ENCODE data around the gene ANKZF1. TPM values are rescaled to one million over a fixed set of nuclear protein-coding genes. Genes with fewer than 3 reads are reported as not detected.

Gene ANKZF1
- total and polyA plus RNA-seq, 2 experiments from 2014 or later = 27.8 to 31.5 TPM

- Histone ChIP-seq H3K79me2 (ENCODE audit: insufficient read depth) (0 out of 2 replicates have a peak, but pooled peaks cover 3% of the 10 kb centered on the region), H3K9me2 (ENCODE audit: insufficient read depth) (no peaks in the 10 kb centered on the region), H3K4me1 (ENCODE audit: insufficient read depth) (peaks cover 11% of the 10 kb centered on the region; the same call in 1 of the 2 replicates), H3K36me3 (ENCODE audit: low read depth) (no peaks in the 10 kb centered on the region), H3K27ac (no peak overlapping the region), H2AFZ (no peak overlapping the region), H3F3A (ENCODE audit: insufficient read depth) (peaks cover 17% of the 10 kb centered on the region), H4K20me1 (ENCODE audit: insufficient read depth) (no peaks in the 10 kb centered on the region), H3K4me2 (ENCODE audit: unreplicated experiment) (no peak overlapping the region), H3K4me3 (no peak overlapping the region), H3K27me3 (replicated peaks; ENCODE audit: insufficient read depth) (no peaks in the 10 kb centered on the region), H3K9me3 (ENCODE audit: low read depth) (no peaks in the 10 kb centered on the region), H3K9ac (no peak overlapping the region)
- TF ChIP-seq EZH2phosphoT487 (IDR thresholded peaks at IDR 0.05; ENCODE audit: insufficient read depth, low read depth) (no peak), EZH2 (IDR thresholded peaks at IDR 0.05; ENCODE audit: insufficient read depth, poor library complexity, severe bottlenecking) (no peak)
- WGBS, 2 experiments (ENCODE audit: low coverage in 1 of 2, low lambda C conversion rate in 2 of 2, missing lambda C conversion rate in 2 of 2) = 70 to 73% methylated on average over 7 of the region's 7 CpGs
- no peak for DNase-seq
- in situ Hi-C loops (cut with MboI) = no loop called here
These were observed 25.0 kb upstream of the ANKZF1 start for GRCh38 chr2:219204425-219205164.

GRCh38 chr2:219205165-219205538 lies 24.5 kb upstream of the ANKZF1 start:
- Histone ChIP-seq H3K4me2 (ENCODE audit: unreplicated experiment) (no peak overlapping the region), H3K27ac (no peak overlapping the region), H3K9ac (no peak overlapping the region), H3K9me3 (ENCODE audit: low read depth) (no peaks in the 10 kb centered on the region), H3K36me3 (ENCODE audit: low read depth) (no peaks in the 10 kb centered on the region), H2AFZ (no peak overlapping the region), H4K20me1 (ENCODE audit: insufficient read depth) (no peaks in the 10 kb centered on the region), H3F3A (ENCODE audit: insufficient read depth) (peaks cover 17% of the 10 kb centered on the region), H3K4me1 (ENCODE audit: insufficient read depth) (peaks cover 11% of the 10 kb centered on the region; the same call in 1 of the 2 replicates), H3K9me2 (ENCODE audit: insufficient read depth) (no peaks in the 10 kb centered on the region), H3K79me2 (ENCODE audit: insufficient read depth) (0 out of 2 replicates have a peak, but pooled peaks cover 3% of the 10 kb centered on the region), H3K4me3 (no peak overlapping the region), H3K27me3 (replicated peaks; ENCODE audit: insufficient read depth) (no peaks in the 10 kb centered on the region)
- no peak for TF ChIP-seq EZH2 (IDR thresholded peaks at IDR 0.05; ENCODE audit: insufficient read depth, poor library complexity, severe bottlenecking)
- TF ChIP-seq EZH2phosphoT487 (IDR thresholded peaks at IDR 0.05; ENCODE audit: insufficient read depth, low read depth) = no peak
- no peak for DNase-seq
- 78 to 79% methylated on average over 5 of the region's 5 CpGs for WGBS, 2 experiments (ENCODE audit: low coverage in 1 of 2, low lambda C conversion rate in 2 of 2, missing lambda C conversion rate in 2 of 2)
- in situ Hi-C loops (cut with MboI) = no loop called here

- Histone ChIP-seq H2AFZ (peak overlapping the region; percentile 88), H3K9ac (peak overlapping the region; percentile 77), H3K4me1 (ENCODE audit: insufficient read depth) (peaks cover 11% of the 10 kb centered on the region; the same call in 1 of the 2 replicates), H3K27ac (peak overlapping the region; percentile 69), H3K9me3 (ENCODE audit: low read depth) (no peaks in the 10 kb centered on the region), H4K20me1 (ENCODE audit: insufficient read depth) (no peaks in the 10 kb centered on the region), H3K9me2 (ENCODE audit: insufficient read depth) (no peaks in the 10 kb centered on the region), H3K4me2 (ENCODE audit: unreplicated experiment) (peak overlapping the region; percentile 93), H3K4me3 (peak overlapping the region; percentile 78), H3K27me3 (replicated peaks; ENCODE audit: insufficient read depth) (no peaks in the 10 kb centered on the region), H3K79me2 (ENCODE audit: insufficient read depth) (0 out of 2 replicates have a peak, but pooled peaks cover 3% of the 10 kb centered on the region), H3F3A (ENCODE audit: insufficient read depth) (peaks cover 17% of the 10 kb centered on the region), H3K36me3 (ENCODE audit: low read depth) (no peaks in the 10 kb centered on the region)
- DNase-seq = no peak
- in situ Hi-C loops (cut with MboI) = no loop called here
- TF ChIP-seq EZH2 (IDR thresholded peaks at IDR 0.05; ENCODE audit: insufficient read depth, poor library complexity, severe bottlenecking) (no peak), EZH2phosphoT487 (IDR thresholded peaks at IDR 0.05; ENCODE audit: insufficient read depth, low read depth) (no peak)
- 23 to 27% methylated on average over 7 of the region's 7 CpGs for WGBS, 2 experiments (ENCODE audit: low coverage in 1 of 2, low lambda C conversion rate in 2 of 2, missing lambda C conversion rate in 2 of 2)
These were observed 23.7 kb upstream of the ANKZF1 start for GRCh38 chr2:219205981-219206327.

GRCh38 chr2:219206328-219207133 lies 23.1 kb upstream of the ANKZF1 start, which contains the start of gene ZFAND2B:
Gene ZFAND2B (plus strand): TSS chr2:219206782. CDS start chr2:219206988, 206 bp downstream.
- Histone ChIP-seq H3K9ac (peak within 1 kb of the TSS; percentile 77), H3K4me1 (ENCODE audit: insufficient read depth) (peaks cover 11% of the 10 kb centered on the region; the same call in 1 of the 2 replicates), H4K20me1 (ENCODE audit: insufficient read depth) (no peaks in the 10 kb centered on the region), H3K9me2 (ENCODE audit: insufficient read depth) (no peaks in the 10 kb centered on the region), H2AFZ (peak within 1 kb of the TSS; percentile 88), H3K27ac (peak within 1 kb of the TSS; percentile 69), H3K4me3 (peak within 1 kb of the TSS; percentile 78), H3K27me3 (replicated peaks; ENCODE audit: insufficient read depth) (no peaks in the 10 kb centered on the region), H3K79me2 (ENCODE audit: insufficient read depth) (0 out of 2 replicates have a peak, but pooled peaks cover 3% of the 10 kb centered on the region), H3K36me3 (ENCODE audit: low read depth) (no peaks in the 10 kb centered on the region), H3K9me3 (ENCODE audit: low read depth) (no peaks in the 10 kb centered on the region), H3F3A (ENCODE audit: insufficient read depth) (peaks cover 17% of the 10 kb centered on the region), H3K4me2 (ENCODE audit: unreplicated experiment) (peak within 1 kb of the TSS; percentile 93)
- in situ Hi-C loops (cut with MboI) = no loop called here
- WGBS, 2 experiments (ENCODE audit: low coverage in 1 of 2, low lambda C conversion rate in 2 of 2, missing lambda C conversion rate in 2 of 2) = 1% methylated on average over 46 to 54 of the region's 76 CpGs
- peak; percentile 98 for DNase-seq
- TF ChIP-seq EZH2phosphoT487 (IDR thresholded peaks at IDR 0.05; ENCODE audit: insufficient read depth, low read depth) (no peak), EZH2 (IDR thresholded peaks at IDR 0.05; ENCODE audit: insufficient read depth, poor library complexity, severe bottlenecking) (no peak)
